Coronary artery (tissue), 2 donors: Measurements from ENCODE around the gene NEUROD4.

ENCODE experiments used
- DNase-seq: peaks from one replicate; pipeline ENCODE4 v3.0.0-alpha.2; 2017; ENCODE audit warnings: low spot score
- H3K27ac ChIP-seq, 2 donors: fragments of 200-600 bp; sonication (generic); one replicate each; pipeline ENCODE4 v1.5.1; 2016 to 2019
- H3K4me3 ChIP-seq: fragments of 200-600 bp; sonication (generic); 2 replicates; pipeline ENCODE4 v1.5.1; 2016; ENCODE audit warnings: mild to moderate bottlenecking, moderate library complexity
- TF ChIP-seq, protein P1 (sequence below): fragments of 200-600 bp; sonication (generic); IDR thresholded peaks from one replicate; pipeline ENCODE4 v1.5.1; 2019; ENCODE audit warnings: antibody characterized with exemption

The NEUROD4 gene

DNA sequence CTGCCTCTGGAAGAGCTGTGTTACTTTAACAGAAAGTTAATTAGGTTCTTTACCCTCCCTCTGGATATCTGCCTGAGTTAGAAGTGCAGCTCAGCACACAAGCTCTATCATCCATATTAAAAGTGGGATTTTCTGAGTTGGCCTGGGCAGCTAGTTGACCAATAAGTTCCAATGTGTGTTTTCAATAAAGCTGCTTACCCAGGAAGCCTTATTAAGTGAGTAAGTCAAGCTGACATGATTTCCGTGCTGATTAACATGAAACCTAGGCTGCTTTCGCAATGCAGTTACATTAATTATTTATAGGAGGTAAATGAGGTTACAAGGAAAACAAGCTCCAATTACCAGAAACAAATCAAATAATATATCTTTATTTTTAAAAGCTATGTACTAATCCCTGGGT, 4.8 kb downstream of the NEUROD4 start:
- Histone ChIP-seq H3K27ac (no peak overlapping the region), H3K4me3 (no peak overlapping the region)
- TF ChIP-seq, protein P1, sequence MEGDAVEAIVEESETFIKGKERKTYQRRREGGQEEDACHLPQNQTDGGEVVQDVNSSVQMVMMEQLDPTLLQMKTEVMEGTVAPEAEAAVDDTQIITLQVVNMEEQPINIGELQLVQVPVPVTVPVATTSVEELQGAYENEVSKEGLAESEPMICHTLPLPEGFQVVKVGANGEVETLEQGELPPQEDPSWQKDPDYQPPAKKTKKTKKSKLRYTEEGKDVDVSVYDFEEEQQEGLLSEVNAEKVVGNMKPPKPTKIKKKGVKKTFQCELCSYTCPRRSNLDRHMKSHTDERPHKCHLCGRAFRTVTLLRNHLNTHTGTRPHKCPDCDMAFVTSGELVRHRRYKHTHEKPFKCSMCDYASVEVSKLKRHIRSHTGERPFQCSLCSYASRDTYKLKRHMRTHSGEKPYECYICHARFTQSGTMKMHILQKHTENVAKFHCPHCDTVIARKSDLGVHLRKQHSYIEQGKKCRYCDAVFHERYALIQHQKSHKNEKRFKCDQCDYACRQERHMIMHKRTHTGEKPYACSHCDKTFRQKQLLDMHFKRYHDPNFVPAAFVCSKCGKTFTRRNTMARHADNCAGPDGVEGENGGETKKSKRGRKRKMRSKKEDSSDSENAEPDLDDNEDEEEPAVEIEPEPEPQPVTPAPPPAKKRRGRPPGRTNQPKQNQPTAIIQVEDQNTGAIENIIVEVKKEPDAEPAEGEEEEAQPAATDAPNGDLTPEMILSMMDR: no peak
- DNase-seq: no peak

DNA sequence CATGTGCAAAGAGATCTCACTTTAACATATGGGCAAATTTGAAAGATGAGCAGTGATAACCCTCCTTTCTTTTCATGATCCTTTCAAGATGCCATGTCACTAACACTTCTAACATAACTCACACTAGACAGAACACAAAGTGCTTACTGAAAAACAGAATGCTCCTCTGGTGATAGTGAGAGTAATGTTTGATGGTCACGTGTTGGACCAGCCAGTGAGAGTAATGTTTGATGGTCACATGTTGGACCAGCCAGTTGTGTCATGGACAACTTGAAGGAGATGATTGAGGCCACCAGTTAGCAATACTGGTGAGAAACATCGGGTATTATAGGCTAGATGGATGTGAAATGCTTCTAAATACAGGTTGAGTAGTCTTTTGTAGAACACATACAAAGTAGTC, 5.7 kb downstream of the NEUROD4 start:
- TF ChIP-seq, protein P1: no peak
- Histone ChIP-seq H3K4me3 (no peak overlapping the region), H3K27ac (no peak overlapping the region)
- no peak for DNase-seq

DNA sequence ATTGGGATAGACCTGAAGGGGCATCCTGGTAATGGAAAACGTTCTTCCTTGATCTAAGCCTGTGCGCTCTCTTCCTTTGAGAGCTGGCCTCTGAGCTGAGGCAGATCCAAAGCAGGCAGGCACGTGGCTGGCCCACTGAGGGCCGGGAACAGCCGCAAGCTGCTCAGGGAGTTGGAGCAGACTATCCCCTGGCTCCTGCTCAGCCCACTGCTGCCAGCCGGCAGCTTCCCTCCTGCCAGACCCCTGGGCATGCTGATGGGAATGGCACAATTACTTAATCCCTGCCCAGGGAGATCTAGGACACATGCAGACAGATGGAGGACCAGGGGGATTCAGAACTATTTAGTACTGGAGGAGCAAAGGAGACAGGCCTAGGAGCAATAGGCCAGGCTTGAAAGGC, 14.4 kb downstream of the NEUROD4 start:
- Histone ChIP-seq H3K27ac (no peak overlapping the region), H3K4me3 (no peak overlapping the region)
- DNase-seq: no peak
- TF ChIP-seq, protein P1: no peak

DNA sequence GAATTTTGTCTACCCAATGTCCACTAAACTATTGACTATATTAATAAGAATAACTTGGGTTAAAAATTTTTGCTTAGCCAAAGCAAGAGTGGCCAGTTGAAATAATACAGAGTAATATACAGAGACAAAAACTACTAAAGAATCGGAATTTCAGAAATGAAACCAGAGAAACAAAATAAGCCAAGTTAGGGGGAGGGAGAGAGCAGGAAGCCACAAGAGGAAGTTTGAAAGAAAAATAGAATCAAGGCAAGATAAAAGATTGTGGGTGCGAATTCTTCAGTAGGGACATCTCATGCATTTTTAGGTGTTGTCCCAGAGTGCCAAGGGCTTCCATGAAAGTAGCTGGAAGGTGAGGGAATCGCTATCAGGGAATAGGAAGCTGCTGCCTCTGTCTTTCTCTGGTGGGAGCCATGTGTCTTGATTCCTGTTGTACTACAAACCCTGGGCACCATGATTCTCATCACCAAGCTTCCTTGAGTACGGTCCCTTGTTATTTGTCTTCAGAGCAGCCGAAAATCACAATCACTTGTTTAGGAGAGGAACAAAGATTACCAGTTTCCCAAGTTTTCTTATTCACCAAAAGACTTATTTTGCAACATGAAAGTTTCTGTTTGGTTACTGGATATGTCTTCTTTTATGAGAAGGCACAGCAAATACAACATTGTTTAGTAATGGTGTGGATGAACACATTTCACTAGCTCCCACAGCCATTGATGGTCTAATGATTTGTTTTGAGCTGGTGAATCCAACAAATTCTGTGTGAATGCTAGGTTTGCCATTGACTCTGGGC, 16.7 kb downstream of the NEUROD4 start:
- no peak overlapping the region for H3K27ac ChIP-seq
- DNase-seq: no peak
- H3K4me3 ChIP-seq: no peak overlapping the region
- TF ChIP-seq, protein P1: no peak

DNA sequence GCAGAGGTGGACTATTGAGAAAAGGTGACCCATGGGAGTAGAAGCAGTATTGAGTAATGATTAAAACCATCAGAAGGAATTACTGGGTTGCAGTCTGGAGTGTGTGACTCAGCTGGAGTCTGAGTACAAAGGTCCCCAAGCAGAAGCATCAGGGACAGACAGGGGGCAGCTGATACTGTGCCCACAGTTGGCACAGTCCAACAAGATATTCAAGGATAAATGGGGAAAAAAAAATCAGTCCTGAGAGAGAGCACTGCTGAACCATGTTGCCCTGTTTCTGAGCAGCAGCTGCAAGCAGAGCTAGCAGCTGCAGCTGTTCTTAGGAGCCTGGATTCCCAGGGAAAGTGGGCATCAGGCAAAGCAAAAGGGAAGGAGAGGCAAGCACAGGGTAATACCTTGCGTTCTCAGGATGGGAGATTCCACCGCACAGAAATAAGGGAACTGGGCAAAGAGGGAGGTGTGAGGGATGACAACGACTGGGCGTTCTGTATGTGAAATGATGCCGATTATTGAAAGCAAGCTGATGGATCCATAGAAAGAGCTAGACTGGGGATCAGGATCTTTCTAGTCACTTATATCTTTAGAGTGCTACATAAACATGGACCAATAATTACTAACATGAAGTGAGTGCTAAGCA, 17.7 kb downstream of the NEUROD4 start:
- Histone ChIP-seq H3K4me3 (no peak overlapping the region), H3K27ac (no peak overlapping the region)
- no peak for DNase-seq
- TF ChIP-seq, protein P1: no peak

DNA sequence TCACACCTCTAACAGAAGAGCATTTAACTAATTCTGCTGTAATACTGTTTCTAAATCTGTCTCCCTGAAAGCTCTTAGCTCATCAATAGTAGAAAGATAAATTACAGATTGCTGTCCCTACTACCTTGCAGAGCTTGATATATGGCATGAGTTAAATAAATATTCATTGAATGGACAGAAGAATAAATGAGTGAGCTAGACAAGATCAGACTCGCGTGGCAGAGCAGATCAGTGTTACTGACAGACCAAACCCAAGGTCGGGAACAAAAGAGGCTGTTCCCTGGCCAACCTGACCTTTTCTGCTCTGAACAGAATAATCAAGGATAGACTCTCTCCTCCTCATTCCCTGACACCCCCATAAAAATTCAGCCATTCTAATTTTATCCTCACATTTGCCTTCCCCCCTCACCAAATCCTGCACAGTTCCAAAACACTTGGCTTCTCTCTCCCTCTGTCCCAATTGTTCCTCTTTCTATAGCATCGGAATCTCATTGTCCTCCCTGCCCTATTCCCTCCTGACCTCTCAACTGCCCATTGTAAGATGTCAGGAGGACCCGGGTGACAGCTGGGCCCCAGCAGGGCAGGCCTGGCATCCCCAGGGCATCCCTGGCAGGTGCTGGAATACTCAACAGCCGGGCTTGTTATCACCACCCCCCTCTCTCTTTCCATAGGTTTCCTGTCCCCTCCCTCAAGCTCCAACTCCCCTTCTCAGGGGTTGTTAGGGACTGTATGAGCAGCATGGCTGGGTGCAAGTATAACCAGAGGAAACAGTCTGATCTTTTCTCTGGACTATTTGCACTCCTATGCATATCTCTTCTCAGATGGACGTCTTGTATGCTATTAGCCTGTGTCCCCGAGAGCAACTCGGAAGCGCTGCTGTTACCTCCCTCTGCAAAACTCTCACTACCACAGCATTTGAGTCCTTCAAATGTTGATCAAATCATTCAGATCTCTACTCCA, 19.9 kb downstream of the NEUROD4 start:
- no peak for DNase-seq
- Histone ChIP-seq H3K4me3 (no peak overlapping the region), H3K27ac (no peak overlapping the region)
- TF ChIP-seq, protein P1: no peak
